RWPE2 (cell line): Measurements from ENCODE around the gene HPN.

Experiments
- ATAC-seq: fragments of 200-7000 bp; cut with Tn5 transposase; 3 replicates; pipeline ENCODE4 v1.9.1; 2021; ENCODE audit warnings: low read depth
- DNase-seq: peaks from one replicate; pipeline ENCODE4 v3.0.0-alpha.2; 2020; ENCODE audit warnings: low spot score
- H3K27ac ChIP-seq: fragments of 450-650 bp; 2 replicates; pipeline ENCODE4 v1.5.1; 2017; ENCODE audit warnings: mild to moderate bottlenecking; ENCODE audit not compliant: poor library complexity, severe bottlenecking
- H3K27me3 ChIP-seq: fragments of 250-450 bp; sonication (Bioruptor Pico); 2 replicates; pipeline ENCODE4 v1.5.1; 2021; ENCODE audit warnings: mild to moderate bottlenecking, moderate library complexity; ENCODE audit not compliant: insufficient read depth, poor library complexity, severe bottlenecking
- H3K36me3 ChIP-seq: fragments of 250-450 bp; sonication (Bioruptor Pico); 2 replicates; pipeline ENCODE4 v1.5.1; 2020; ENCODE audit warnings: low read depth, mild to moderate bottlenecking, moderate library complexity
- H3K4me1 ChIP-seq: fragments of 250-450 bp; sonication (Bioruptor Pico); 2 replicates; pipeline ENCODE4 v1.5.1; 2021; ENCODE audit warnings: mild to moderate bottlenecking, moderate library complexity; ENCODE audit not compliant: insufficient read depth, poor library complexity, severe bottlenecking
- H3K4me3 ChIP-seq: fragments of 250-450 bp; sonication (Bioruptor Pico); 2 replicates; pipeline ENCODE4 v1.5.1; 2021; ENCODE audit warnings: mild to moderate bottlenecking, moderate library complexity; ENCODE audit not compliant: severe bottlenecking
- H3K9me3 ChIP-seq: fragments of 250-450 bp; sonication (Bioruptor Pico); 2 replicates; pipeline ENCODE4 v1.5.1; 2021; ENCODE audit warnings: mild to moderate bottlenecking, moderate library complexity; ENCODE audit not compliant: severe bottlenecking
- CTCF ChIP-seq: fragments of 450-650 bp; IDR thresholded peaks from one replicate; pipeline ENCODE4 v1.5.1; 2017; ENCODE audit warnings: mild to moderate bottlenecking, moderate library complexity; ENCODE audit not compliant: poor library complexity, severe bottlenecking

The HPN gene

GRCh38 chr19:35068941-35069634 is 27.6 kb downstream of the HPN start:
- Histone ChIP-seq H3K27ac (no peak overlapping the region), H3K9me3 (no peaks in the 10 kb centered on the region), H3K4me1 (peaks cover 7% of the 10 kb centered on the region), H3K4me3 (no peak overlapping the region), H3K36me3 (no peaks in the 10 kb centered on the region), H3K27me3 (no peaks in the 10 kb centered on the region)
- ATAC-seq (no peak), DNase-seq (no peak)
- no peak for TF ChIP-seq CTCF

- no peak for ATAC-seq
- no peaks in the 10 kb centered on the region for H3K36me3 ChIP-seq
- no peak for DNase-seq
- H3K27me3 ChIP-seq = no peaks in the 10 kb centered on the region
- no peaks in the 10 kb centered on the region for H3K9me3 ChIP-seq
- H3K27ac ChIP-seq = no peak overlapping the region
- peaks cover 7% of the 10 kb centered on the region for H3K4me1 ChIP-seq
- no peak overlapping the region for H3K4me3 ChIP-seq
- no peak for TF ChIP-seq CTCF
Measured at GRCh38 chr19:35069696-35070095, 28.2 kb downstream of the HPN start.

GRCh38 chr19:35070471-35070870 is 28.9 kb downstream of the HPN start:
- Histone ChIP-seq H3K27ac (no peak overlapping the region), H3K27me3 (no peaks in the 10 kb centered on the region), H3K4me3 (no peak overlapping the region), H3K4me1 (peaks cover 7% of the 10 kb centered on the region), H3K36me3 (no peaks in the 10 kb centered on the region), H3K9me3 (no peaks in the 10 kb centered on the region)
- no peak for DNase-seq
- no peak for ATAC-seq
- TF ChIP-seq CTCF = no peak

- Histone ChIP-seq H3K36me3 (no peaks in the 10 kb centered on the region), H3K4me1 (peaks cover 2% of the 10 kb centered on the region), H3K27ac (no peak overlapping the region), H3K27me3 (no peaks in the 10 kb centered on the region), H3K4me3 (no peak overlapping the region), H3K9me3 (no peaks in the 10 kb centered on the region)
- DNase-seq (no peak), ATAC-seq (no peak)
- TF ChIP-seq CTCF = no peak
Measured at GRCh38 chr19:35073516-35073915, 32.0 kb downstream of the HPN start.

GRCh38 chr19:35073941-35074340 is 32.4 kb downstream of the HPN start:
- no peak overlapping the region for H3K27ac ChIP-seq
- no peaks in the 10 kb centered on the region for H3K36me3 ChIP-seq
- ATAC-seq = no peak
- H3K27me3 ChIP-seq = no peaks in the 10 kb centered on the region
- H3K9me3 ChIP-seq = no peaks in the 10 kb centered on the region
- no peak overlapping the region for H3K4me3 ChIP-seq
- TF ChIP-seq CTCF = no peak
- no peaks in the 10 kb centered on the region for H3K4me1 ChIP-seq
- no peak for DNase-seq
